ENCODE measurements around the gene BANP. TPM values are rescaled to one million over a fixed set of nuclear protein-coding genes. Genes with fewer than 3 reads are reported as not detected.
"Not testable (repeated sequence)": the region's sequence is repeated elsewhere in the genome, so short reads cannot be mapped to it uniquely, and the experiment has no call there.

BANP gene
- total and polyA plus RNA-seq, 2 of the 8 experiments (the other 6 are each of a cell fraction or from before 2014, with no cell fraction given): 25.8 to 39.8 TPM

DNA sequence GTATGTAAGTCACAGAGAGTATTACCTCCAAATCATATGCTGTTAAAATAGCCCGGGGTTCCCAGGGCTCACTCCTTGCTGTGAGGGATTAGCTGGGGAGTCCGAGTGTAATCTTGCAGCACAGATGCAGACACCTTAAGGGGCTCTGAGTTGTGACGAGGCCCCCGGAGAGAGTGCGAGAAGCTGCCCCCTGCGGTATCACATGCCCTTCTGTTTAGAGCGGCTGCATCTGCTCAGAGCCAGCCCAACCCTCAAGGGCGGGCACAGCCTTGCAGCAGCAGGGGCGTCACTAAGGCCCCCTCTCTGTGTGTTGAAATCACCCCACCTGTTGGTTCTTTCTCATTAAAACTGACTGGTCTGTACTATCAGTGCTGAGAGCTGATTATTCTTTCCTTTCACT is 37.4 kb downstream of the BANP start:
- TF ChIP-seq CEBPB (IDR thresholded peaks at IDR 0.05; ENCODE audit: low read depth, low read length): 0 out of 2 replicates have a peak, but pooled peaks have one; percentile 7
- H3K27me3 ChIP-seq (replicated peaks in 1 of 4; ENCODE audit: control insufficient read depth in 3 of 4, extremely low read depth in 1 of 4, insufficient read depth in 3 of 4, low read length in 3 of 4); H2BK12ac ChIP-seq (ENCODE audit: low read depth, low read length); H4K91ac ChIP-seq (replicated peaks; ENCODE audit: insufficient read length, low read length); H2AFZ ChIP-seq (ENCODE audit: low read length); H3K23ac ChIP-seq (ENCODE audit: insufficient read length); H3K79me1 ChIP-seq (ENCODE audit: low read depth, low read length); POLR2A ChIA-PET (ENCODE audit: partially characterized antibody); H3K18ac ChIP-seq (ENCODE audit: extremely low read depth, low read length); H3K9me3 ChIP-seq (ENCODE audit: insufficient read depth in 2 of 2, low read depth in 1 of 2, low read length in 1 of 2); H3K4me1 ChIP-seq (replicated peaks in 1 of 4; ENCODE audit: control insufficient read depth in 3 of 4, insufficient read depth in 4 of 4, low read length in 3 of 4); H3K4ac ChIP-seq (replicated peaks; ENCODE audit: insufficient read length, low read depth, low read length); H4K5ac ChIP-seq (ENCODE audit: insufficient read length, low read depth, low read length); H2BK20ac ChIP-seq (ENCODE audit: low read length); H2AK5ac ChIP-seq (ENCODE audit: low read depth, low read length); H4K20me1 ChIP-seq (replicated peaks in 1 of 2; ENCODE audit: control insufficient read depth in 1 of 2, insufficient read depth in 2 of 2, low read length in 2 of 2); H2BK5ac ChIP-seq (ENCODE audit: low read depth, low read length); DNase-seq (ENCODE audit: low read depth in 1 of 2, low spot score in 2 of 2); H3K36me3 ChIP-seq (ENCODE audit: control insufficient read depth in 2 of 4, insufficient read depth in 4 of 4, low read length in 3 of 4); H3K4me3 ChIP-seq (ENCODE audit: extremely low read depth in 1 of 4, insufficient read depth in 2 of 4, low read depth in 3 of 4, low read length in 4 of 4); H3K56ac ChIP-seq (replicated peaks; ENCODE audit: insufficient read length, low read depth, low read length); H3K23me2 ChIP-seq (ENCODE audit: low read depth, low read length); H3K9ac ChIP-seq (replicated peaks in 1 of 4; ENCODE audit: extremely low read depth in 1 of 4, low read depth in 3 of 4, low read length in 3 of 4); H3K4me2 ChIP-seq (ENCODE audit: insufficient read depth in 1 of 2, low read depth in 2 of 2, low read length in 2 of 2); H2BK15ac ChIP-seq (ENCODE audit: low read length); H4K8ac ChIP-seq (ENCODE audit: extremely low read depth, insufficient read depth, low read length); H3K14ac ChIP-seq (ENCODE audit: insufficient read length); FAIRE-seq; H2BK120ac ChIP-seq (replicated peaks; ENCODE audit: low read depth, low read length); H3K79me2 ChIP-seq (ENCODE audit: control insufficient read depth in 1 of 2, insufficient read depth in 2 of 2, low read length in 2 of 2): not testable (repeated sequence)
- 73% methylated on average over 9 of the region's 9 CpGs; no CpG with 5 or more reads in 1 of the 2 experiments for WGBS, 2 experiments (ENCODE audit: extremely low coverage in 1 of 2, insufficient coverage in 1 of 2, insufficient read length in 1 of 2, insufficient replicate concordance in 2 of 2, low coverage in 1 of 2, low lambda C conversion rate in 2 of 2, missing lambda C conversion rate in 1 of 2)
- CTCF ChIA-PET (ENCODE audit: partially characterized antibody): interaction anchor here (0.6 to 1.0 kb wide), 3 partner anchors 14 to 59 kb away, joined by 3 read pairs; no protein-coding TSS in a partner anchor
- peak overlapping the region; percentile 25; the same call in 1 of the 2 replicates for H3K27ac ChIP-seq (ENCODE audit: low read depth, low read length)

DNA sequence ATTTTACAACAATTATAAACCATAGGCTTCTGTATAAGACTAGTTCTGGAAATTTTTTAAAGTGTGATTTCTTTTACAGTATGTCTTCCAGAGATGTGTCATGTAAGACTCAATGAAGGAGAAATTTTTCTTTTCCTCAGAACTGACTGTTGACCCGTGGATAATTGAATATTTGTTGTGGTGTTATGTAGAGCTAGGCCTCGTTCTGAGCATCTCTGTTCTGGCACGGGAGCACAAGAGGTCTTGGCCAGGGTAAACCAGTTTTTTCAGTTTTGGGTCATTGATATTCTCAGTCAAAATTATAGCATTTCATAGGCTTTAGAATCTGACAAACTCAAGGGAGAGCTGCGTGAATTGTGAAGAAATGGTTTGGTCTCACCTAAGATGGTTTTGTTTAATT is 39.0 kb downstream of the BANP start:
- H3K4ac ChIP-seq (replicated peaks; ENCODE audit: insufficient read length, low read depth, low read length); H3K23ac ChIP-seq (ENCODE audit: insufficient read length); H2BK120ac ChIP-seq (replicated peaks; ENCODE audit: low read depth, low read length); H3K36me3 ChIP-seq (ENCODE audit: control insufficient read depth in 2 of 4, insufficient read depth in 4 of 4, low read length in 3 of 4); H2BK5ac ChIP-seq (ENCODE audit: low read depth, low read length); H2BK15ac ChIP-seq (ENCODE audit: low read length); FAIRE-seq; H2BK20ac ChIP-seq (ENCODE audit: low read length); H3K4me1 ChIP-seq (replicated peaks in 1 of 4; ENCODE audit: control insufficient read depth in 3 of 4, insufficient read depth in 4 of 4, low read length in 3 of 4); H2BK12ac ChIP-seq (ENCODE audit: low read depth, low read length); H4K8ac ChIP-seq (ENCODE audit: extremely low read depth, insufficient read depth, low read length); H3K79me1 ChIP-seq (ENCODE audit: low read depth, low read length); H3K4me3 ChIP-seq (ENCODE audit: extremely low read depth in 1 of 4, insufficient read depth in 2 of 4, low read depth in 3 of 4, low read length in 4 of 4); H3K27me3 ChIP-seq (replicated peaks in 1 of 4; ENCODE audit: control insufficient read depth in 3 of 4, extremely low read depth in 1 of 4, insufficient read depth in 3 of 4, low read length in 3 of 4); H4K91ac ChIP-seq (replicated peaks; ENCODE audit: insufficient read length, low read length); H2AFZ ChIP-seq (ENCODE audit: low read length); H3K14ac ChIP-seq (ENCODE audit: insufficient read length); H3K9ac ChIP-seq (replicated peaks in 1 of 4; ENCODE audit: extremely low read depth in 1 of 4, low read depth in 3 of 4, low read length in 3 of 4); H4K5ac ChIP-seq (ENCODE audit: insufficient read length, low read depth, low read length); H3K4me2 ChIP-seq (ENCODE audit: insufficient read depth in 1 of 2, low read depth in 2 of 2, low read length in 2 of 2); H3K18ac ChIP-seq (ENCODE audit: extremely low read depth, low read length); H2AK5ac ChIP-seq (ENCODE audit: low read depth, low read length); H3K27ac ChIP-seq (ENCODE audit: low read depth, low read length); H3K56ac ChIP-seq (replicated peaks; ENCODE audit: insufficient read length, low read depth, low read length); H4K20me1 ChIP-seq (replicated peaks in 1 of 2; ENCODE audit: control insufficient read depth in 1 of 2, insufficient read depth in 2 of 2, low read length in 2 of 2); H3K23me2 ChIP-seq (ENCODE audit: low read depth, low read length); H3K9me3 ChIP-seq (ENCODE audit: insufficient read depth in 2 of 2, low read depth in 1 of 2, low read length in 1 of 2); DNase-seq (ENCODE audit: low read depth in 1 of 2, low spot score in 2 of 2); H3K79me2 ChIP-seq (ENCODE audit: control insufficient read depth in 1 of 2, insufficient read depth in 2 of 2, low read length in 2 of 2); POLR2A ChIA-PET (ENCODE audit: partially characterized antibody): not testable (repeated sequence)
- CTCF ChIA-PET (ENCODE audit: partially characterized antibody): interaction anchor here (0.8 to 1.0 kb wide), 2 partner anchors 25 to 57 kb away, joined by 3 read pairs; no protein-coding TSS in a partner anchor
- 95% methylated on average over 4 of the region's 4 CpGs; no CpG with 5 or more reads in 1 of the 2 experiments for WGBS, 2 experiments (ENCODE audit: extremely low coverage in 1 of 2, insufficient coverage in 1 of 2, insufficient read length in 1 of 2, insufficient replicate concordance in 2 of 2, low coverage in 1 of 2, low lambda C conversion rate in 2 of 2, missing lambda C conversion rate in 1 of 2)
